Psoas muscle (tissue), 8 donors: ENCODE results near the gene BPI. TPM values are rescaled to one million over a fixed set of nuclear protein-coding genes. Genes with fewer than 3 reads are reported as not detected.
"Not testable (repeated sequence)": the region's sequence is repeated elsewhere in the genome, so short reads cannot be mapped to it uniquely, and the experiment has no call there.

Source experiments
- ATAC-seq, 4 donors: fragments of 200-7000 bp; cut with Tn5 transposase; one replicate each; pipeline ENCODE4 v1.9.1; 2020; ENCODE audit warnings: moderate library complexity in 3 of 4, mild to moderate bottlenecking in 2 of 4
- DNase-seq, 2 donors: peaks; one replicate each; pipeline ENCODE4 v3.0.0-alpha.2; 2020
- H3K27ac ChIP-seq: fragments of 200-600 bp; one replicate; pipeline ENCODE4 v1.8.0; 2022
- H3K27me3 ChIP-seq, 3 donors: fragments of 200-600 bp in 1 of 3; one replicate each; pipeline versions ENCODE4 v1.6.1 to v1.8.0; 2013 to 2022; ENCODE audit warnings: low read length in 2 of 3, mild to moderate bottlenecking in 2 of 3, moderate library complexity in 1 of 3; ENCODE audit not compliant: insufficient read depth in 3 of 3
- H3K36me3 ChIP-seq, 2 donors: fragments of 200-600 bp in 1 of 2; one replicate each; pipeline versions ENCODE4 v1.6.1 to v1.8.0; 2013 to 2022; ENCODE audit warnings: low read depth in 1 of 2, mild to moderate bottlenecking in 1 of 2, moderate library complexity in 1 of 2; ENCODE audit not compliant: insufficient read depth in 1 of 2
- H3K4me1 ChIP-seq: fragments of 200-600 bp; one replicate; pipeline ENCODE4 v1.8.0; 2022
- H3K4me3 ChIP-seq: fragments of 200-600 bp; one replicate; pipeline ENCODE4 v1.8.0; 2022; ENCODE audit warnings: mild to moderate bottlenecking
- H3K9me3 ChIP-seq: fragments of 200-600 bp; one replicate; pipeline ENCODE4 v1.8.0; 2022
- CTCF ChIP-seq: fragments of 200-600 bp; IDR thresholded peaks from one replicate; pipeline ENCODE4 v1.8.0; 2022; ENCODE audit warnings: antibody characterized with exemption
- WGBS, 3 donors: extraction: QIAGEN DNeasy Blood & Tissue Kit; methylation state at CpG; one replicate each; pipeline versions ENCODE4 v1.1.6 to v1.1.7; 2013; 5-methylcytosine and 5-hydroxymethylcytosine counted together
- intact Hi-C, 2 donors: fragments of 100-400 bp; cut with DNase I; formaldehyde crosslinking; loops; one replicate each; pipeline versions ENCODE4 v1.11.0 to v1.14.2; 2022
- long read RNA-seq, 2 donors: library from polyadenylated mRNA; unstranded; transcript quantifications; one replicate each; pipeline ENCODE4 v2.0.0, GENCODE V29; 2021
- polyA plus RNA-seq, 3 donors: library from polyadenylated mRNA; stranded (reverse); fragments of 200-250 nt; gene quantifications; one replicate each; pipeline ENCODE4 v1.2.3, GENCODE V29; 2013
- total RNA-seq, 4 donors: library from RNA; stranded (reverse); fragmentation: NEBNext Ultra II Directional in 2 of 4; extraction: Animal tissue kit (Norgen Biotek cat#: 25700) in 2 of 4; gene quantifications; one replicate each; pipeline versions ENCODE4 v1.2.1 to v1.2.4, GENCODE V29; 2021 to 2023
- donor health status: healthy with polysubstance abuse.
- donor health status: DM: no; HTN: no; CAD: no; lungs with moderate emphysema.
- donor health status: Bipolar disorder and iron deficiency.
- donor health status: healthy.
- donor health status: DM: yes; HTN: yes; CAD: no.
- donor health status: DM: no; HTN: no; CAD: no.
- donor health status: DM: no; HTN: no; CAD: no.
- donor health status: DM: yes; HTN: yes; CAD: no.

The BPI gene
- under 1 TPM in 2 of 4 donors, not detected in 2; 0.41 to 0.49 TPM for total RNA-seq
- under 1 TPM in 1 of 3 donors, not detected in 2; 0.06 TPM for polyA plus RNA-seq
- long read RNA-seq, donor 1: 0 reads
- long read RNA-seq, donor 2: 0 reads

DNA sequence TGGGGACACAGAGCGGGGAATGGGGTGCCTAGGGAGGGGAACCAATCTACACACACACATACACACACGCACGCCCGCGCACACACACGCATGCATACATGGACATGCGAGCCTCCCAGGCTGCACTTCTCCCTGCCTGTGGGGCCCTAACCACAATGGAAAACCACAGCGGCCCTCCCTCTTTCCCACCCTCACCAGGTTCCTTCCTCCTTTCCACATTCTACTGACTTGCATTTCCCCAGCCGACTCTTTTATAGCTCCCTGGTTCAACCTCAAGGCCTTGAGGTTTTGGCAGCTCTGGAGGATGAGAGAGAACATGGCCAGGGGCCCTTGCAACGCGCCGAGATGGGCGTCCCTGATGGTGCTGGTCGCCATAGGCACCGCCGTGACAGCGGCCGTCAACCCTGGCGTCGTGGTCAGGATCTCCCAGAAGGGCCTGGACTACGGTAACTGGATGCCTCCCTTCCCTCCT lies at the start of gene BPI:
BPI (plus strand) TSS at position 249 of the 472 bp plus-strand sequence; CDS start at position 317, 68 bp downstream.
- no peak within 1 kb of the TSS for H3K27ac ChIP-seq
- H3K4me1 ChIP-seq: peaks cover 4% of the 10 kb centered on the region
- no peaks in the 10 kb centered on the region for H3K36me3 ChIP-seq
- H3K27me3 ChIP-seq: peaks cover 0 to 6% (median 0%) of the 10 kb centered on the region in 3 donors
- no peak within 1 kb of the TSS for H3K4me3 ChIP-seq
- intact Hi-C loops: no loop called here
- WGBS, 3 donors: 74 to 80% (median 76%) methylated on average over 21 of the region's 21 CpGs
- ATAC-seq (peak in 1 of 4 donors; percentile 24), DNase-seq (peak in 1 of 2 donors; percentile 29)
- TF ChIP-seq CTCF: no peak
- peaks cover 3% of the 10 kb centered on the region for H3K9me3 ChIP-seq

DNA sequence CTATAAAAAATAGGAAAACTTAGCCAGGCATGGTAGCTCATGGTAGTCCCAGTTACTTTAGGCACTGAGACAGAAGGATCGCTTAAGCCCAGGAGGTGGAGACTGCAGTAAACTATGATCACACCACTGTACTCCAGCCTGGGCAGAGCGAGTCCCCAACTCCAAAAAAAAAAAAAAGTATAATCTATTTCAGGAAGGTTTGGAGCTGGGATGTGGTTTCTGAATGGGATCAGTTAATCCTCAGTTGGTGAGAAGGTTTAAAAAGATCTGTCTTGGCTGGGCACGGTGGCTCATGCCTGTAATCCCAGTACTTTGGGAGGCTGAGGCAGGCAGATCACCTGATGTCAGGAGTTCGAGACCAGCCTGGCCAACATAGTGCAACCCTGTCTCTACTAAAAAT lies 49.3 kb upstream of the BPI start:
- intact Hi-C loops, H3K4me3 ChIP-seq, H3K27ac ChIP-seq, H3K36me3 ChIP-seq, ATAC-seq, H3K27me3 ChIP-seq, DNase-seq, H3K4me1 ChIP-seq, H3K9me3 ChIP-seq: not testable (repeated sequence)
- WGBS, 3 donors: 40 to 67% (median 43%) methylated on average over 4 of the region's 4 CpGs

GRCh38 chr20:38255393-38255792 lies 48.6 kb upstream of the BPI start:
- no peak for TF ChIP-seq CTCF
- WGBS, 3 donors: 52 to 66% (median 58%) methylated on average over 5 of the region's 5 CpGs
- H3K27me3 ChIP-seq: peaks cover 0 to 14% (median 7%) of the 10 kb centered on the region in 3 donors
- no peaks in the 10 kb centered on the region for H3K9me3 ChIP-seq
- H3K4me3 ChIP-seq: no peak overlapping the region
- intact Hi-C loops: no loop called here
- no peaks in the 10 kb centered on the region for H3K36me3 ChIP-seq
- peak in 1 of 4 donors; percentile 31 for ATAC-seq
- no peak for DNase-seq
- no peaks in the 10 kb centered on the region for H3K4me1 ChIP-seq
- H3K27ac ChIP-seq: no peak overlapping the region

- H3K9me3 ChIP-seq: no peaks in the 10 kb centered on the region
- no peak for ATAC-seq
- H3K27me3 ChIP-seq: peaks cover 0 to 20% (median 10%) of the 10 kb centered on the region in 3 donors
- no peaks in the 10 kb centered on the region for H3K36me3 ChIP-seq
- no peak overlapping the region for H3K4me3 ChIP-seq
- 73 to 78% (median 76%) methylated on average over 4 of the region's 4 CpGs for WGBS, 3 donors
- intact Hi-C loops: no loop called here
- no peaks in the 10 kb centered on the region for H3K4me1 ChIP-seq
- no peak overlapping the region for H3K27ac ChIP-seq
- no peak for DNase-seq
- no peak for TF ChIP-seq CTCF
These were observed 47.9 kb upstream of the BPI start for GRCh38 chr20:38256021-38256420.

- H3K27me3 ChIP-seq: peaks cover 0 to 28% (median 10%) of the 10 kb centered on the region in 3 donors
- WGBS, 3 donors: 80 to 95% (median 82%) methylated on average over 2 of the region's 2 CpGs
- no peak overlapping the region for H3K4me3 ChIP-seq
- intact Hi-C loops: no loop called here
- ATAC-seq: no peak
- H3K9me3 ChIP-seq: no peaks in the 10 kb centered on the region
- H3K4me1 ChIP-seq: no peaks in the 10 kb centered on the region
- no peak overlapping the region for H3K27ac ChIP-seq
- no peak for TF ChIP-seq CTCF
- no peaks in the 10 kb centered on the region for H3K36me3 ChIP-seq
- DNase-seq: no peak
These were observed 47.0 kb upstream of the BPI start for GRCh38 chr20:38256966-38257365.
